HepG2 (cell line): ENCODE results near the gene GAL3ST2. TPM values are rescaled to one million over a fixed set of nuclear protein-coding genes. Genes with fewer than 3 reads are reported as not detected.
A peak's percentile ranks its signal among the peaks of the same experiment; 100 is the strongest.

Source experiments
- BHLHE40 ChIP-seq: IDR thresholded peaks from 2 replicates; pipeline ENCODE4 v1.6.1; 2011; ENCODE audit warnings: low read length, improper control_type of control experiment
- EED ChIP-seq: sonication (generic); formaldehyde crosslinking; IDR thresholded peaks from 2 replicates; pipeline ENCODE4 v1.5.0; 2020; ENCODE audit warnings: mild to moderate bottlenecking, missing genetic modification reagents
- FOSL2 ChIP-seq: sonication (generic); formaldehyde crosslinking; IDR thresholded peaks from 2 replicates; pipeline ENCODE4 v1.4.0; 2020; ENCODE audit warnings: missing genetic modification reagents
- GABPA ChIP-seq, 2 experiments: IDR thresholded peaks; 2 replicates each; pipeline ENCODE4 v1.6.1; 2011 to 2016; ENCODE audit warnings: low read depth in 2 of 2, low read length in 1 of 2, missing biosample characterization in 1 of 2, missing genetic modification characterization in 1 of 2
- GRHL1 ChIP-seq: sonication (generic); formaldehyde crosslinking; conservative IDR thresholded peaks from 2 replicates; pipeline ENCODE4 v1.8.0; 2022; ENCODE audit warnings: missing genetic modification reagents
- HNF1A ChIP-seq, 2 experiments: sonication (generic) in 1 of 2; formaldehyde crosslinking in 1 of 2; IDR thresholded peaks; 2 replicates each; pipeline versions ENCODE4 v1.4.0 to v1.6.1; 2016 to 2020; ENCODE audit warnings: borderline replicate concordance in 1 of 2, low read depth in 1 of 2, mild to moderate bottlenecking in 1 of 2, missing genetic modification reagents in 1 of 2
- LCORL ChIP-seq, 2 experiments: fragments of 450-650 bp in 1 of 2; sonication (generic) in 1 of 2; formaldehyde crosslinking in 1 of 2; IDR thresholded peaks; 2 replicates each; pipeline versions ENCODE4 v1.5.0 to v1.6.1; 2017 to 2020; ENCODE audit warnings: antibody characterized with exemption in 1 of 2, missing genetic modification reagents in 1 of 2
- MAZ ChIP-seq, 2 experiments: sonication (generic) in 1 of 2; formaldehyde crosslinking in 1 of 2; IDR thresholded peaks; 2 replicates each; pipeline versions ENCODE4 v1.5.0 to v1.6.1; 2012 to 2020; ENCODE audit warnings: low read depth in 2 of 2, mild to moderate bottlenecking in 2 of 2, borderline replicate concordance in 1 of 2, improper control_type of control experiment in 1 of 2, low read length in 1 of 2, missing genetic modification reagents in 1 of 2, moderate library complexity in 1 of 2
- POLR2G ChIP-seq: fragments of 200-400 bp; formaldehyde crosslinking; IDR thresholded peaks from 2 replicates; pipeline ENCODE4 v1.6.1; 2018; ENCODE audit warnings: mild to moderate bottlenecking, low read depth, low read length, moderate library complexity
- SKI ChIP-seq: fragments of 450-650 bp; IDR thresholded peaks from one replicate; pipeline ENCODE4 v1.6.1; 2018; ENCODE audit warnings: mild to moderate bottlenecking; ENCODE audit not compliant: partially characterized antibody
- TGIF2 ChIP-seq: IDR thresholded peaks from 2 replicates; pipeline ENCODE4 v1.6.1; 2016; ENCODE audit warnings: control low read depth, missing compliant biosample characterization
- U2AF1 ChIP-seq: fragments of 200-400 bp; formaldehyde crosslinking; optimal IDR thresholded peaks from 2 replicates; pipeline ENCODE3; 2017; ENCODE audit warnings: mild to moderate bottlenecking, low read depth, low read length
- ZBTB7B ChIP-seq: sonication (generic); formaldehyde crosslinking; IDR thresholded peaks from 2 replicates; pipeline ENCODE4 v1.4.0; 2020; ENCODE audit warnings: missing genetic modification reagents
- ZMYM4 ChIP-seq: sonication (generic); formaldehyde crosslinking; IDR thresholded peaks from 2 replicates; pipeline ENCODE4 v1.8.1; 2023; ENCODE audit warnings: mild to moderate bottlenecking, missing genetic modification reagents
- ZNF260 ChIP-seq: sonication (generic); formaldehyde crosslinking; IDR thresholded peaks from 2 replicates; pipeline ENCODE4 v1.4.0; 2020; ENCODE audit warnings: missing genetic modification reagents, low read depth, mild to moderate bottlenecking, borderline replicate concordance
- ZNF333 ChIP-seq: sonication (generic); formaldehyde crosslinking; IDR thresholded peaks from 2 replicates; pipeline ENCODE4 v1.4.0; 2020; ENCODE audit warnings: mild to moderate bottlenecking, missing genetic modification reagents, borderline replicate concordance
- ZNF33A ChIP-seq: sonication (generic); formaldehyde crosslinking; IDR thresholded peaks from 2 replicates; pipeline ENCODE4 v1.5.1; 2020; ENCODE audit warnings: missing genetic modification reagents, mild to moderate bottlenecking, moderate library complexity, borderline replicate concordance
- ZNF557 ChIP-seq: sonication (generic); formaldehyde crosslinking; IDR thresholded peaks from 2 replicates; pipeline ENCODE4 v1.4.0; 2020; ENCODE audit warnings: missing genetic modification reagents
- ZNF570 ChIP-seq: sonication (generic); formaldehyde crosslinking; IDR thresholded peaks from 2 replicates; pipeline ENCODE4 v1.4.0; 2020; ENCODE audit warnings: mild to moderate bottlenecking, missing genetic modification reagents, borderline replicate concordance
- ZNF572 ChIP-seq: sonication (generic); formaldehyde crosslinking; IDR thresholded peaks from 2 replicates; pipeline ENCODE4 v1.5.1; 2020; ENCODE audit warnings: mild to moderate bottlenecking, missing genetic modification reagents
- ZNF652 ChIP-seq: IDR thresholded peaks from 2 replicates; pipeline ENCODE4 v1.6.1; 2016; ENCODE audit warnings: low read depth, borderline replicate concordance
- ZNF761 ChIP-seq: sonication (generic); formaldehyde crosslinking; conservative IDR thresholded peaks from 2 replicates; pipeline ENCODE4 v1.4.0; 2020; ENCODE audit warnings: mild to moderate bottlenecking, missing genetic modification reagents
- polyA plus RNA-seq, 8 experiments: library from polyadenylated mRNA; depleted of rRNA in 3 of 8; stranded (reverse) in 7 of 8; unstranded in 1 of 8; fragments of >200 nt; fragmentation: Illumina TruSeq in 4 of 8; extraction: Trizol in 4 of 8; gene quantifications; 2 replicates each; pipeline versions ENCODE4 v1.2.1 to v1.2.3, GENCODE V29; 2011 to 2016; ENCODE audit warnings: low read depth in 4 of 8, missing spikeins in 1 of 8, mixed read lengths in 1 of 8; ENCODE audit not compliant: insufficient read depth in 1 of 8
- total RNA-seq, 5 experiments: library from RNA; depleted of rRNA; stranded (reverse); fragments of >200 nt; fragmentation: Illumina TruSeq; extraction: Trizol; gene quantifications; 2 replicates each; pipeline ENCODE4 v1.2.3, GENCODE V29; 2016; ENCODE audit warnings: low read depth in 1 of 5

Gene GAL3ST2
- total and polyA plus RNA-seq, 2 of the 13 experiments (the other 11 are each of a cell fraction or from before 2014, with no cell fraction given): 0.17 to 0.20 TPM

GRCh38 chr2:241771286-241772062 is 5.1 kb upstream of the GAL3ST2 start (continued):
- TF ChIP-seq GRHL1 (CRISPR knock-in tag): no peak
- TF ChIP-seq ZNF572 (CRISPR knock-in tag): peak; percentile 66; the same call in 1 of the 2 replicates
- TF ChIP-seq GABPA (IDR thresholded peaks at IDR 0.05; ENCODE audit: low read depth, low read length): no peak
- peak; percentile 36; the same call in 1 of the 2 replicates for TF ChIP-seq GABPA (CRISPR knock-in tag; IDR thresholded peaks at IDR 0.05; ENCODE audit: low read depth)
- no peak for TF ChIP-seq EED (CRISPR knock-in tag)
- TF ChIP-seq ZNF333 (CRISPR knock-in tag): no peak
- 0 out of 2 replicates have a peak, but pooled peaks have one; percentile 1 for TF ChIP-seq ZNF761 (CRISPR knock-in tag)
- no peak for TF ChIP-seq U2AF1
- no peak for TF ChIP-seq ZNF652 (CRISPR knock-in tag)
- TF ChIP-seq BHLHE40: peak; percentile 73
- TF ChIP-seq FOSL2 (CRISPR knock-in tag): peak; percentile 30
- peak; percentile 92 for TF ChIP-seq ZBTB7B (CRISPR knock-in tag)
- TF ChIP-seq MAZ (IDR thresholded peaks at IDR 0.05; ENCODE audit: borderline replicate concordance, low read depth, low read length): 0 out of 2 replicates have a peak, but pooled peaks have one; percentile 32
- TF ChIP-seq MAZ (CRISPR knock-in tag; IDR thresholded peaks at IDR 0.05; ENCODE audit: low read depth): 0 out of 2 replicates have a peak, but pooled peaks have one; percentile 30
- 0 out of 2 replicates have a peak, but pooled peaks have one; percentile 2 for TF ChIP-seq LCORL (IDR thresholded peaks at IDR 0.05)
- peak; percentile 31; the same call in 1 of the 2 replicates for TF ChIP-seq LCORL (CRISPR knock-in tag; IDR thresholded peaks at IDR 0.05)
- peak; percentile 20 for TF ChIP-seq TGIF2
- TF ChIP-seq ZNF570: no peak
- 0 out of 2 replicates have a peak, but pooled peaks have one; percentile 61 for TF ChIP-seq ZNF557
- TF ChIP-seq HNF1A (IDR thresholded peaks at IDR 0.05; ENCODE audit: low read depth): no peak
- TF ChIP-seq HNF1A (CRISPR knock-in tag; IDR thresholded peaks at IDR 0.05; ENCODE audit: borderline replicate concordance): no peak; the same call in 1 of the 2 replicates
- no peak for TF ChIP-seq SKI
- no peak; the same call in 1 of the 2 replicates for TF ChIP-seq ZMYM4 (CRISPR knock-in tag)
- TF ChIP-seq ZNF33A (CRISPR knock-in tag): no peak
- TF ChIP-seq ZNF260 (CRISPR knock-in tag): 0 out of 2 replicates have a peak, but pooled peaks have one; percentile 80
- TF ChIP-seq POLR2G: no peak; the same call in 1 of the 2 replicates
